Measurements from ENCODE around the gene STXBP6.

DNA sequence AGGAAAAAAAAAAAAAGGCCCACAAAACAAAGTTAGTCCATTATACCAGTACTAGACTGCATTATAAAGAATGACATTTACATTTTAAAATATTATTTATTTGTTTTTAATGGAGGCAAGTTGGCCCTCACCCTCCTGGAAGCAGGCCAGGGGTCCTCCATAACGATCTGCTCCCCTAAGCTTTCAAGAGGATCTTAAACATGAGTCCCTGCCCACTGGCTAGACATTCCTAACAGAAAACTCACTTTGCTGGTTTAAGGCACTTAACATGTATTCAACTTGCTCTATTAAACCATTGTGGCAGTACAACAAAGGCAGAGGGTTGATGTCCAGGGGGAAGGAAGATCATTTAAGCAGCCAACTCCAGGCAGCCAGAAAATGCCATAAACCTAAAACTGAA lies 111.4 kb downstream of the STXBP6 start:
- TF ChIP-seq POLR2A (IDR thresholded peaks at IDR 0.05; ENCODE audit: borderline replicate concordance, extremely low read depth, insufficient read depth, insufficient read length): no peak
- TF ChIP-seq, protein P1, sequence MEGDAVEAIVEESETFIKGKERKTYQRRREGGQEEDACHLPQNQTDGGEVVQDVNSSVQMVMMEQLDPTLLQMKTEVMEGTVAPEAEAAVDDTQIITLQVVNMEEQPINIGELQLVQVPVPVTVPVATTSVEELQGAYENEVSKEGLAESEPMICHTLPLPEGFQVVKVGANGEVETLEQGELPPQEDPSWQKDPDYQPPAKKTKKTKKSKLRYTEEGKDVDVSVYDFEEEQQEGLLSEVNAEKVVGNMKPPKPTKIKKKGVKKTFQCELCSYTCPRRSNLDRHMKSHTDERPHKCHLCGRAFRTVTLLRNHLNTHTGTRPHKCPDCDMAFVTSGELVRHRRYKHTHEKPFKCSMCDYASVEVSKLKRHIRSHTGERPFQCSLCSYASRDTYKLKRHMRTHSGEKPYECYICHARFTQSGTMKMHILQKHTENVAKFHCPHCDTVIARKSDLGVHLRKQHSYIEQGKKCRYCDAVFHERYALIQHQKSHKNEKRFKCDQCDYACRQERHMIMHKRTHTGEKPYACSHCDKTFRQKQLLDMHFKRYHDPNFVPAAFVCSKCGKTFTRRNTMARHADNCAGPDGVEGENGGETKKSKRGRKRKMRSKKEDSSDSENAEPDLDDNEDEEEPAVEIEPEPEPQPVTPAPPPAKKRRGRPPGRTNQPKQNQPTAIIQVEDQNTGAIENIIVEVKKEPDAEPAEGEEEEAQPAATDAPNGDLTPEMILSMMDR (IDR thresholded peaks at IDR 0.05 in 2 of 3, conservative IDR thresholded peaks at IDR 0.05 in 1 of 3; ENCODE audit: borderline replicate concordance in 1 of 3, insufficient read depth in 1 of 3, low read depth in 2 of 3, low read length in 2 of 3): no peak
- no peak for TF ChIP-seq YY1 (IDR thresholded peaks at IDR 0.05; ENCODE audit: extremely low read depth, insufficient replicate concordance, low read depth, low read length)
- no peak for TF ChIP-seq RAD21 (IDR thresholded peaks at IDR 0.05; ENCODE audit: low read depth)
- no peak for TF ChIP-seq CEBPB (IDR thresholded peaks at IDR 0.05; ENCODE audit: low read depth)
- TF ChIP-seq EZH2phosphoT487 (IDR thresholded peaks at IDR 0.05; ENCODE audit: borderline replicate concordance): no peak
- TF ChIP-seq, protein P2, sequence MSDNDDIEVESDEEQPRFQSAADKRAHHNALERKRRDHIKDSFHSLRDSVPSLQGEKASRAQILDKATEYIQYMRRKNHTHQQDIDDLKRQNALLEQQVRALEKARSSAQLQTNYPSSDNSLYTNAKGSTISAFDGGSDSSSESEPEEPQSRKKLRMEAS (IDR thresholded peaks at IDR 0.05): no peak
- TF ChIP-seq ZNF274 (IDR thresholded peaks at IDR 0.05; ENCODE audit: low read depth, low read length): no peak
- TF ChIP-seq ELF1 (IDR thresholded peaks at IDR 0.05; ENCODE audit: borderline replicate concordance, low read depth): no peak

All from HCT116 (cell line).